Activated CD8-positive, alpha-beta memory T cell treated with anti-CD3 and anti-CD28 coated beads for 36 hours (primary cell): Measurements from ENCODE around the gene PTGIS. TPM values are rescaled to one million over a fixed set of nuclear protein-coding genes. Genes with fewer than 3 reads are reported as not detected.

Experiments used
- CTCF ChIA-PET: fragments of 350-600 bp; sonication (Branson Sonifier 250); formaldehyde crosslinking; loops from one replicate; lab custom pipeline; 2021; ENCODE audit warnings: antibody characterized with exemption; lab: Charles Lee
- POLR2A ChIA-PET: fragments of 350-600 bp; sonication (Branson Sonifier 250); formaldehyde crosslinking; loops from one replicate; lab custom pipeline; 2021; ENCODE audit warnings: antibody characterized with exemption; lab: Charles Lee
- total RNA-seq, 2 experiments: library from RNA; stranded (reverse); gene quantifications; one replicate each; pipeline ENCODE4 v1.2.3, GENCODE V29; 2021

Gene PTGIS
- total RNA-seq, 2 experiments from 2014 or later: 7.9 to 8.2 TPM

GRCh38 chr20:49526056-49526455 lies 41.9 kb downstream of the PTGIS start:
- ChIA-PET POLR2A (interaction anchor here (0.6 kb wide), 1 partner anchor 787 kb away, joined by 3 read pairs; no protein-coding TSS in a partner anchor), CTCF (interaction anchor here (2.2 kb wide), 1 partner anchor 9 kb away, joined by 5 read pairs; no protein-coding TSS in a partner anchor)

GRCh38 chr20:49523767-49524360 lies 44.1 kb downstream of the PTGIS start:
- POLR2A ChIA-PET: no interaction called here
- CTCF ChIA-PET: interaction anchor here (2.2 kb wide), 1 partner anchor 11 kb away, joined by 5 read pairs; no protein-coding TSS in a partner anchor

GRCh38 chr20:49521356-49521755 lies 46.6 kb downstream of the PTGIS start:
- POLR2A ChIA-PET: no interaction called here
- CTCF ChIA-PET: no interaction called here

GRCh38 chr20:49519777-49520359 lies 48.1 kb downstream of the PTGIS start:
- CTCF ChIA-PET: interaction anchor here (1.2 kb wide), 1 partner anchor 185 kb away, joined by 4 read pairs; no protein-coding TSS in a partner anchor

GRCh38 chr20:49519212-49519712 lies 48.7 kb downstream of the PTGIS start:
- ChIA-PET POLR2A (no interaction called here), CTCF (interaction anchor here (1.0 to 1.2 kb wide), 2 partner anchors 14 to 185 kb away, joined by 3 to 4 read pairs; no protein-coding TSS in a partner anchor)

More at GRCh38 chr20:49519777-49520359, 48.1 kb downstream of the PTGIS start:
- POLR2A ChIA-PET: no interaction called here

- CTCF ChIA-PET: interaction anchor here (1.0 to 1.2 kb wide), 2 partner anchors 14 to 184 kb away, joined by 3 to 4 read pairs; no protein-coding TSS in a partner anchor
- POLR2A ChIA-PET: no interaction called here
Observed at GRCh38 chr20:49518576-49518975, 49.4 kb downstream of the PTGIS start.

GRCh38 chr20:49517805-49518100 lies 50.2 kb downstream of the PTGIS start:
- POLR2A ChIA-PET: no interaction called here

GRCh38 chr20:49516916-49517804 lies 50.8 kb downstream of the PTGIS start:
- CTCF ChIA-PET: interaction anchor here (1.2 kb wide), 1 partner anchor 23 kb away, joined by 3 read pairs; no protein-coding TSS in a partner anchor
- POLR2A ChIA-PET: no interaction called here

More at GRCh38 chr20:49517805-49518100, 50.2 kb downstream of the PTGIS start:
- CTCF ChIA-PET: interaction anchor here (1.2 kb wide), 1 partner anchor 22 kb away, joined by 3 read pairs; no protein-coding TSS in a partner anchor

GRCh38 chr20:49515586-49515985 lies 52.4 kb downstream of the PTGIS start:
- POLR2A ChIA-PET: interaction anchor here (0.6 kb wide), 1 partner anchor 401 kb away, joined by 4 read pairs; no protein-coding TSS in a partner anchor
- CTCF ChIA-PET: interaction anchor here (0.9 kb wide), 1 partner anchor 127 kb away, joined by 3 read pairs; no protein-coding TSS in a partner anchor

- POLR2A ChIA-PET: no interaction called here
- CTCF ChIA-PET: interaction anchor here (1.0 kb wide), 1 partner anchor 29 kb away, joined by 3 read pairs; no protein-coding TSS in a partner anchor
Observed at GRCh38 chr20:49513517-49513916, 54.4 kb downstream of the PTGIS start.

- CTCF ChIA-PET: interaction anchor here (1.0 kb wide), 1 partner anchor 28 kb away, joined by 3 read pairs; no protein-coding TSS in a partner anchor
- POLR2A ChIA-PET: no interaction called here
Observed at GRCh38 chr20:49513009-49513408, 54.9 kb downstream of the PTGIS start.

- ChIA-PET CTCF (no interaction called here), POLR2A (no interaction called here)
Observed at GRCh38 chr20:49511788-49512525, 56.0 kb downstream of the PTGIS start.

GRCh38 chr20:49510562-49511122 lies 57.3 kb downstream of the PTGIS start:
- ChIA-PET POLR2A (no interaction called here), CTCF (no interaction called here)

GRCh38 chr20:49508435-49509199 lies 59.3 kb downstream of the PTGIS start:
- POLR2A ChIA-PET: no interaction called here
- CTCF ChIA-PET: interaction anchor here (0.6 to 1.2 kb wide), 3 partner anchors 12 to 178 kb away, joined by 3 to 5 read pairs (median 3); no protein-coding TSS in a partner anchor

GRCh38 chr20:49507741-49508434 lies 60.0 kb downstream of the PTGIS start:
- CTCF ChIA-PET: interaction anchor here (1.2 to 3.7 kb wide), 3 partner anchors 9 to 175 kb away, joined by 3 to 13 read pairs (median 3); no protein-coding TSS in a partner anchor

GRCh38 chr20:49505518-49505917 lies 62.4 kb downstream of the PTGIS start:
- CTCF ChIA-PET: interaction anchor here (0.7 to 3.7 kb wide), 7 partner anchors 13 to 172 kb away, joined by 3 to 13 read pairs (median 3); no protein-coding TSS in a partner anchor
- POLR2A ChIA-PET: no interaction called here

More at GRCh38 chr20:49507741-49508434, 60.0 kb downstream of the PTGIS start:
- POLR2A ChIA-PET: no interaction called here
